HG02884 (cell line): ENCODE results near the gene MOK.

ENCODE experiments used
- ATAC-seq: cut with Tn5 transposase; IDR thresholded peaks from one replicate; pipeline ENCODE4 v1.9.1; 2021; ENCODE audit warnings: mild to moderate bottlenecking, moderate library complexity; ENCODE audit not compliant: unreplicated experiment

MOK gene

DNA sequence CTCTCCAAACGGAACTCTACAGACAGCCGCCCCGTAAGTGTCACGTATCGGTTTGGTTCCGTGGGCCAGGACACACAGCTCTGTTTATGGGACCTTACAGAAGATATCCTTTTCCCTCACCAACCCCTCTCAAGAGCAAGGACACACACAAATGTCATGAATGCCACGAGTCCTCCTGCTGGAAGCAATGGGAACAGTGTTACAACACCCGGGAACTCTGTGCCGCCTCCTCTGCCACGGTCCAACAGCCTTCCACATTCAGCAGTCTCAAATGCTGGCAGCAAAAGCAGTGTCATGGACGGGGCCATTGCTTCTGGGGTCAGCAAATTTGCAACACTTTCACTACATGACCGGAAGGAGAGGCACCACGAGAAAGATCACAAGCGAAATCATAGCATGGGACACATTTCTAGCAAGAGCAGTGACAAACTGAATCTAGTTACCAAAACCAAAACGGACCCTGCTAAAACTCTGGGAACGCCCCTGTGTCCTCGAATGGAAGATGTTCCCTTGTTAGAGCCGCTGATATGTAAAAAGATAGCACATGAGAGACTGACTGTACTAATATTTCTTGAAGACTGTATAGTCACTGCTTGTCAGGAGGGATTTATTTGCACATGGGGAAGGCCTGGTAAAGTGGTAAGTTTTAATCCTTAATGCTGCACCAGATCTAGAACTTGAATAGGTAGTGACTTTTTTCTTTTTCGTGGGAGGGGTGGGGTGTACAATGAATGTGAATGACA lies 95.6 kb downstream of the MOK start:
- no peak for ATAC-seq

DNA sequence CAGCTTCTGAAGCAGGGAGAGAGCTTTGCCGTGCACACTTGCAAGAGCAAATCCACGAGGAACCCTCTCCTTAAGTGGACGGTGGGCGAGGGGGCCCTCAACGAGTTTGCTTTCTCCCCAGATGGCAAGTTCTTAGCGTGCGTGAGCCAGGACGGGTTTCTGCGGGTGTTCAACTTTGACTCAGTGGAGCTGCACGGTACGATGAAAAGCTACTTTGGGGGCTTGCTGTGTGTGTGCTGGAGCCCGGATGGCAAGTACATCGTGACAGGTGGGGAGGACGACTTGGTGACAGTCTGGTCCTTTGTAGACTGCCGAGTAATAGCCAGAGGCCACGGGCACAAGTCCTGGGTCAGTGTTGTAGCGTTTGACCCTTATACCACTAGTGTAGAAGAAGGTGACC lies 96.2 kb downstream of the MOK start:
- no peak for ATAC-seq

DNA sequence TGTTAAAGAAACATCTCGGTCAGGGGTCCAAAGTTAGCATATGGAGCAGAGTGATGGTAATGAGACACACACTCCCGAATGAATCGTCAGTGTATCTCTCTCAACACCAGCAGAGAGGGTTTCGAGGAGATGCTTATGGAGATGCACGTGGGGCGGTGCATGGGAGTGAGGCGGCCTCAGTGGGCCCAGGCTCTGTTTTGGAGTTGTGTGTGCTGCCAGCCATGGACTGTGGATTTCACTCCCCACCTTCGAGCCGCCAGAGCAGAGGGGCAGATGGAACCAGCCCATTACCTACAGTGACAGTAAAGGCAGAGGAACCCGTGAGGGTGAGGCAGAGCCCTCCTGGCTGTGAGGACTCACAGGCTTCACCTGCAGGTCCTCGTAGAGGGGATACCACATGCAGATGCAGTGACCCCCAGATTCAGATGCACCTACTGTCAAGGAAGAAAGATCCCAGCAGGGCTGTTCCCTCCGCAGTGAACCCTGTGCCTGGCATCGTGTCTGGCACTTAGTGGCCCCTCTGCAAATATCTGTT lies 97.1 kb downstream of the MOK start:
- no peak for ATAC-seq

DNA sequence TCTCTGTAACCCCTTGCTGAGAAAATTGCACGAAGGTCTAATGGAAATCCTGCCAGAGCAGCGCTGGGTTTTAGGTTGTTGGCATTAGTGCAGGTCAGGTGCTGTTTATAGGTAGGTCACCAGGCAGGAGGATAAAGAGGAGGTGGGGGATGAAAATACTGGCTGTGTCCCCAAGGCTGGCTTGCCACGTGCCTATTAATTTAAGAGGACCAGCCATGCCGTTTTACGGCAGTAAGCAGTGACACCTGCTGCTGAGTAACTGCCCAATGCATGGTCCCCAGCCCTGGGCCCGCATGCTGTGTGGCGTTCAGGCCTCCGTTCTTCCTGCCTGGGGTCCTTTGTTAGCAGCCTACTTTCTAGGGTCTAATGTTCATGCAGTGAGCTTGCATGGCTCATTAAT lies 98.0 kb downstream of the MOK start:
- no peak for ATAC-seq

- no peak for ATAC-seq
These were observed 99.4 kb downstream of the MOK start for GRCh38 chr14:102205560-102205959.

- no peak for ATAC-seq
These were observed 101.6 kb downstream of the MOK start for GRCh38 chr14:102203382-102203781.

DNA sequence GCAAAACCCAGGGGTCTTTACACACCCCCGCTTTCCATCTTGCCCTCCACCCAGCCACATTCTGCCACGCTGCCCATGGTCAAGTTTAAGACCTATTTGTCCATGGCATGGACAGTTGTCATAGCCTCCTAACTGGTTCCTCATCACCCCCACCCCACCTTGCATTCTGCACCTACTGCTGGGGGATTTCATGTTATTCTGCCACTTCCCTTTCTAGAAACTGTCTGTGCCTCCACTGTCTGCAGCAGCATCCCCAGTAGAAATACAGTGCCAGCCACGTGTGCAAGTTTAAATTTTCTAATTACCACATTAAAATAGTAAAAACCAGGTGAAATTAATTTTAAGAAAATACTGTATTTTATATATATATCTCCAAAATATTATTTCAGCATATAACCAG lies 102.0 kb downstream of the MOK start:
- no peak for ATAC-seq

DNA sequence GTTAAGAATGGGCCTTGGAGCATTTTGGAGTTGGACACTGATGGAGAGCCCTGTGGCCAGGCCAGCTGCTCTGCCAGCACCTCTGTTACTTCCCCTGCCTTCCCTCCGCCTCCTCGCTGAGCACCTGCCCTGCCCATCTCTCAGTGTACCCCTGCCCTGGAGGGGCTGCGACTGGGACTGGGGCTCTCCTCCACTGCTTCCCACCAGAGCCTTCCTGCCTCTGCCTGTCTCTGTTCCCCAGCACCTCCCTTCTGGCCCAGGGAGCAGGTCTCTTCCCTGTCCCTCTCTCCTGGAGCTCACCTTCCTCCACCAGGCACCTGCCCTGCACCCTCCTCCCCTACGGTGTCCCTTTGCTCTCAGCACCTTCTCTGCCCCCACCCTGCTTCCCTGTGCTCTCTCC lies 103.2 kb downstream of the MOK start:
- ATAC-seq: no peak

GRCh38 chr14:102201353-102201738 lies 103.6 kb downstream of the MOK start:
- no peak for ATAC-seq

DNA sequence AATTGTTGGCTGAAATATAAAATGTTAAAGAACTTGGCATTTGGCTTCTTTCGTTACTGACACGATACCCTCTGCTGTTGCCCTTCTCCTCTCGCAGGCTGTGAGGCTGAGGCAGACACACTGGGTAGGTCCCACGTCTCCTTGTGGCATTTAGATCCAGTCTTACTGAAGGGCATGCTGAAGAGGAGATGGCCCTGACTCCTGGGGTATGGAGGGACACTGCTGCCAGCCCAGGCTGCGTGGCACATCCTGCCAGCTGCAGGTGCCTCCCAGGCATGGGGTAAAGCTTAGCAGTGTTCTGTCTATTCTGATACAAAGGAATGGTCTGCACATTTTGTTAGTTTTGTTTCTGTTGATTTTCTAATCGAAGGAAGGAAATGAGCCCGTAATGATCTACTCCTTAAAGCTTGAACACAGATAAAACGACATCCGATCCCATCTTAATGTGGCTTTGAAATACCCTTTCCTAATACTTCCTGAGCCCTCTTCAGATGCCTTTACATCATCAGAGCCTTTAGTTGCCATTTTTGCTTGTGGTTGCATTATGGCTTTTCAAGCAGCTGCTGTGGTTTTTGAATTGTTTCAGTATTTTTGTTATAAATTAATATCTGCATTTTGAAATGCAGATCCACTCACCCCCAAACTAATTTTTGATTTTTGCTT lies 104.1 kb downstream of the MOK start:
- no peak for ATAC-seq

DNA sequence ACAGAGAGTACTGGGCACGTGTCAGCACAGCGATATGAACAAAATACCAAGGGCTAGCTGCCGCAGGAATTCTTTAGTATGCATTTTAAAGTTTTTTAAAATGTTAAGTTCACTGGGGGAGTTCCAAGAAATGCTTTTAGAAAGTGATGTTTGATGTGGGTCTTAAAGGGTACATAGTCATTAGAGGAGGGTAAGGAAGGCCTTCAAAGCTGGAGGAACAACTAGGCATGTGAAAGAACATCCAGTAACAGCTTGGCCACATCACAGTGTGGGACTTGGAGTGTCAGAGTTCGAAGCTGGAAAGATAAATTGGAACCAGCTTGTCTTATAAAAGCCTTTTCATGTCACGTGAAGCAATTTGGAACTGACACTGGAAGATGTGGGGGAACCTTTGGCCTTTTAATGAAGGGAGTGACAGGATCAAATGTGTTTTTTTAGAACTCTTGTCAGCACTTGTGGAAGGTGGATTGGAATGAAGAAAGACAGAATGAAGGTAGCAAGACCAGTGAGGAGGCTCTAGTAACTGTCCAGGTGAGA lies 107.6 kb downstream of the MOK start:
- no peak for ATAC-seq

- ATAC-seq: no peak
These were observed 108.1 kb downstream of the MOK start for GRCh38 chr14:102196902-102197230.

DNA sequence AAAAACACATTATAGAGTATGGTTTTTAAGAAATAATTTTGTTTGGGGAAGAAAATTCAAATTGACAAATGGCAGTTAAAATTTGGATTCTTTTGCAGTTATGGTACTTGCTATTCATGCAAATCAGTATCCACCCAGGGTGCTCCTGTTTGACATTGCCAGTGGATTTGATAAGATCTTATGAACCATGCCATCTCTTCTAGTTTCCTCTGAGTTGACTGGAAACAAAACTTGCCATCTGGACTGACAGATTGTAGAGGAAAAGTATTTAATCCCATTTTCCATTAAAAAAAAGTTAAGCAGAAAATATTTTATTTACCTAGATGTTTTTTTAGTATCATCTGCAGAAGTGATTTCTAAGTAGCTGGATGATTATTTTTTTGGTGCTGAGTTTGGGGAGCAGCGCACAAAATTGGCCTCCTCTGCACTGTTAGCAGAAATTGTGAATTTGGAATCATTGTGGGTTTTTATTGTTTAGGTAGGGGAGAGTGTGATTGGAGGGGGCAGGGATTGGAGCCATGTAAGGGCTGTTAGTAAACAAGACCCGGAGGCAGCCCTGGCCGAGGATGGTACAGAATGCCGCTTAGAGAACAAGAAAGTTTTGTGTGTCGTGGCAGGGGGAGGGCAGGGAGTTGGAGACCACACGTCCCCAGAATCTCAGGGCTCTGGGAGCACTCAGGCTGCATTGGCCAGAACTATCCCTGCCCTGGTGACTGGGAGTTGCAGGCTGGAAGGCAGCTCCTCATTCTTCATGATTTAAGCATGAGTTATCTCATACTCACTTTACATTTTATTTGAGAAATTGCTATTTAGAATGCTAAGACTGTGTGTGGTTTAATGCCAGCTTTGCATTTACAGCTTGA lies 108.7 kb downstream of the MOK start:
- no peak for ATAC-seq

DNA sequence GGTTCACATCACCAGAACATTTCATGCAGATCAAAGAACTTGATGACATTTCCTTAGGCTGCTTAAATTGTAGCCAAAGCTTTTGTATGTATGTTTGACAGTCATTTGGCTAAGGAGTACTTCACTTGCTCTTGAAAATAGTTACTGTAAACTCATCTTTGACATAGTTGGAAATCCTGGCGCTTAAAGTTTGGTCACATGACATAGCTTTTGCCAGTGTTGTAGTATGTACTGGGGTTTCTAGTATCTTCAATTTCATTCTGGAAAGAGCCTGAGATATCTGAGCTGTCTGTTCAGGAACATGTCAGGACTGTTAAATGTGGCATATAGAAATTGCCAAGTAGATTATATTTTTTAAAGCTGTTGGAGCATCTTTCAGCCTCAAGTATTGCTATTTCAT lies 109.5 kb downstream of the MOK start:
- no peak for ATAC-seq

DNA sequence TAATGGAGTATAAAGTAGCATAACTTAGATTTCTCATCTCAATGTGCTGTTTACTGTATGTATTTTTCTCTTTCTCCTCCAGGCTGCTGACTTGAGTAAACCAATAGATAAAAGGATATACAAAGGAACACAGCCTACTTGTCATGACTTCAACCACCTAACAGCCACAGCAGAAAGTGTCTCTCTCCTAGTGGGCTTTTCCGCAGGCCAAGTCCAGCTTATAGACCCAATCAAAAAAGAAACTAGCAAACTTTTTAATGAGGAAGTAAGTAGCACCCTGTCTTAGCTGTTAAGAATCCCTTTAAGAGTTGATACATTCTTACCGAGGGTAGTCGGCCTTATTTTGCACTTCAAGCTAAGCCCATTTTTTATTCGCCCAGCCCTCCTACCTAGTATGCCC lies 110.1 kb downstream of the MOK start:
- ATAC-seq: no peak

DNA sequence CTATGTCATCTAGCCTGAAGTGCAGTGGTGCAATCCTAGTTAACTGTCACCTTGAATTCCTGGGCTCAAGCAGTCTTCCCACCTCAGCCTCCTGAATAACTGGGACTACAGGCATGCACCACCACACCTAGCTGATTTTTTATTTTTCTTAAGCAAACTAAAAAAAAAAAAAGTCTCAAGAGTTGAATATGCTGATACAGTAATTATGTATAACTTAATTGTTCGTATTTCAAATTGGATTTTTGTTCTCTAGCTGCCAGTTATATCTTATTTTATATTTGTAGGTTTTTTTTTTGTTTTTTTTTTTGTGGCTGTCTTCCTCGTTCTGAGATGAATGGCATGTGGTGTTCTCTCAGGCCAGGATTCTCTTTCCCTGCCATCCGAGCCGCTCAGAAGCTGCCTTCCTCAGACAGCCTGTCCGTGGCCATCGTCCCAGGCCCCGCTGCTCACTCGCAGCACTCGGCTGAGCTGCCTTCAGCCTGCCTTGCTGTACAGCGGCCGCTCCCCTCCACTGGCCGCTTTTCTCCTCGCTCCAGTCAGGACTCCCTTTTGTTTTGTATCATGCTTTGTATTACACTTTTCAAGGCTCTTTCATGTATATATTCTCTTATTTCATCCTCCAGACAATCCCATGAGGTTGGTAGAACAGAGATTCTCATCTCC lies 112.0 kb downstream of the MOK start:
- no peak for ATAC-seq

DNA sequence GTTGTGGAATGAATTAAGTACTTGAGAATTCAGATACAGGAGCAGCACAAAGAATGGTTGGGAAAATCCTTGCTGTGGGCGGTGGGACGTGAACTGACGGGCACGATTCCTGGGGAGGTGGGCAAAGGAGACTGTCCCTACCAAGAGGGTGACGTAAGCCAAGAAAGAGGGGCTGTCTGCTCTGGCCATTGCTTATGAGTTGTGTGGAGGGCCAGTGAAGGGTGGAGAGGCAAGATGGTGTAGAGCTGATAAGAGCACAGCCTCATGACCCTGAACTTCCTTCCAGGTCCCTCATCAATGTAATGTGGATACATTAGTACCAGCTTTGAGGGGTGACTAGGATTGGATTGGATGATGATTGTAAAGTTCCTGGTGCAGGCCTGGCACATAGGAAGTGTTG lies 115.1 kb downstream of the MOK start:
- no peak for ATAC-seq

- no peak for ATAC-seq
These were observed 116.8 kb downstream of the MOK start for GRCh38 chr14:102188187-102188586.

DNA sequence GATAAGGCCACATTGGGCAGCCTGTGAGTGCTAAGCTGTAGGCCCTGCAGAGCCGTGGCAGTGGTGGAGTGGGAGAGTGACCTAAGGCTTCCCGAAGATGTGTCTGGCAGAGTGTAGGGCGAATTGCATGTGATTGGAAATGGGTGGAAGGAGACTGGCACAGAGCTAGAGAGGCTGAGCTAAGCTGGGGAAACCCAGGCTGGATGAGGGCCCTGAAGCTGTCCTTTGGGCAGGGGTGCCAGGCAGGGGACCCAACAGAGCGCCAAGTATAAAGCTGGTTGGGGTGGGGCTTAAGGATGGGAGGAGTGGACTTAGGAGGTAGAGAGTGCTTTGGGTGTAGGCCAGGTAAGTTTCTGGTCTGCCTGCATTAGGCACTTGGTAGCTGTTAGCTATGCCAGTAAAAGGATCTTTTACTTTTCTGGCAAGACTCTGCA lies 117.4 kb downstream of the MOK start:
- no peak for ATAC-seq

DNA sequence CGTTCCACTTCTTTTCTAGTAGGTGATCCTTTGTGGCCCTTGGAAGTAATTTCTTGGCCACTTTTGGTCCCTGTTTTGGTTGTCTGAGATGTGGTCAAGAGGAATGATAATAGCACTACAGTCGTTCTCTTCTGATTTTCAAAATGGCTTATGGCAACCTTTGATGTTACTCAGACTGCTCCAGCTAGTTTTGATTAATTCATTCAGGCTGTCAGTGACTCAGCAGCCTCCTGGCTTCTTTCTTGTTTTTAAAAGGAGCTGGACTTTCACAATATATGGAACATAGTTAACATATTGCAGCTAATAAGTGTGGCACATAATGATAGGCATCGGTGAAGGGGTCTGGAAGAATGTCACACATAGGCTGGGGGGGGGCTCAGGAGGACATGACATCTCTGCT lies 117.9 kb downstream of the MOK start:
- ATAC-seq: no peak

DNA sequence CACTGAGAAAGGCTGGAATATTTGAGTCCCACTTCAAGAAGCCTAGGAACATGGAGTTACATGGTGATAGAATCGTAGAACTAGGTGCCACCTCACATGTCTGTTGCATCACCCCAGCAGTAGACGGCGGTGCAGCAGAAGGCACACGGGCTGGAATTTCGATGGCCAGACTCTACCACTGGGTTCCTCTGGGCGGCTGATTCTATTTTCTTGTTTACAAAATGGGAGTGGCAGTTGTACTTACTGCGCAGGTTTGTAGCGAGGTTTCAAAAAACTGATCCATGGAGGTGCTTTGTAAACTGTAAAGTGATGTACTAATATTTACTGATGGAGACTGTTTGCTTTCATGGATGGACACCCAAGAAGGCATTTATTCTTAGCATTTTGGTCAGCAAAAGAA lies 119.6 kb downstream of the MOK start:
- ATAC-seq: no peak
